ENCODE measurements around the gene MICALL1. TPM values are rescaled to one million over a fixed set of nuclear protein-coding genes. Genes with fewer than 3 reads are reported as not detected.
A peak's percentile ranks its signal among the peaks of the same experiment; 100 is the strongest.
"Not testable (repeated sequence)": the region's sequence is repeated elsewhere in the genome, so short reads cannot be mapped to it uniquely, and the experiment has no call there.

Gene MICALL1
- total RNA-seq, 1 donor from 2014 or later: 30.4 TPM

- ATAC-seq (no peak), DNase-seq (ENCODE audit: low spot score) (no peak)
- intact Hi-C loops (cut with DNase I): no loop called here
Observed at GRCh38 chr22:37925330-37925729, 19.2 kb downstream of the MICALL1 start.

DNA sequence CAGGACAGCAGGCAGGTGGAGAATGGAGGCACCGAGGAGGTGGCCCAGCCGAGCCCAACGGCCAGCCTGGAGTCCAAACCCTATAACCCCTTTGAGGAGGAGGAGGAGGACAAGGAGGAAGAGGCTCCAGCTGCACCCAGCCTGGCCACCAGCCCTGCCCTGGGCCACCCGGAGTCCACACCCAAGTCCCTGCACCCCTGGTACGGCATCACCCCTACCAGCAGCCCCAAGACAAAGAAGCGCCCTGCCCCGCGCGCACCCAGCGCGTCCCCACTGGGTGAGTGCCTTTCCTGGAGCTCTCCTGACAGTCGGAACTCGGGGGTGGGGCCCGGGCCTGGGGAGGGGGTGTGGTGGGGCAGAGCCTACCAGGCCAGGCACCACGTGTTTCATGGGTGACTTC lies 19.7 kb downstream of the MICALL1 start:
- ATAC-seq (no peak), DNase-seq (ENCODE audit: low spot score) (no peak)
- intact Hi-C loops (cut with DNase I): no loop called here

- no peak for ATAC-seq
- intact Hi-C loops (cut with DNase I): no loop called here
- no peak for DNase-seq (ENCODE audit: low spot score)
Observed at GRCh38 chr22:37926358-37926757, 20.3 kb downstream of the MICALL1 start.

GRCh38 chr22:37926771-37927636 lies 20.9 kb downstream of the MICALL1 start:
- no peak for DNase-seq (ENCODE audit: low spot score)
- no peak for ATAC-seq
- intact Hi-C loops (cut with DNase I): no loop called here

DNA sequence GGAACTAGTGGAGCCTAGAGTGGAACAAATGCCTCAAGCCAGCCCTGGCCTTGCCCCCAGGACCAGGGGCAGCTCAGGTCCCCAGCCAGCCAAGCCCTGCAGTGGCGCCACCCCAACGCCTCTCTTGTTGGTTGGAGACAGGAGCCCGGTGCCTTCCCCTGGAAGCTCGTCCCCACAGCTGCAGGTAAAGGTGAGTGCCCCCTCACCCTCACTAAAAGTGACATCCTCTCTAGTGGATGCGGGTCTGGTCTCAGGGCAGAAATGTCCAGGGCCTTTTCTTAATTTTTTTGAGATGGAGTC lies 21.5 kb downstream of the MICALL1 start:
- ATAC-seq (no peak), DNase-seq (ENCODE audit: low spot score) (no peak)
- intact Hi-C loops (cut with DNase I): no loop called here

DNA sequence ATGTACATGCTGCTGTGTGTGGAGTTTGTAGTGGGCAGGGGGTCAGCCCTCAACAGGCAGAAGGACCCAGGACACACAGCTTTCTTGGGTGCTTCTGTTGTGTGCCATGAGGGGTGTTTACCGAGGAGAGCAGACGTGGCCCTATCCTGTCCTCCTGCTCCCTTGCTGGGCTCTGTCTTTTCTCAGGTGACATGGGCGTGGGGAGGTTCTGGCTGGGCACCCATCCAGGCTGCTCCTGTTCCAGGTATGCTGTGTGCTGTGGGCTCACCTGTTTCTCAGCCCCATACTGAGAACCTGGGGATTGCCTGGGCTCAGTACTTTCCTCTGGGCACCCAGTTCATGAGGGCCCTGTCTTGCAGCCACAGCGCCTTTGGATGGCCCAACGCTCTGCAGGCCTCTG lies 23.3 kb downstream of the MICALL1 start:
- intact Hi-C loops (cut with DNase I): no loop called here
- ATAC-seq (no peak), DNase-seq (ENCODE audit: low spot score) (no peak)

DNA sequence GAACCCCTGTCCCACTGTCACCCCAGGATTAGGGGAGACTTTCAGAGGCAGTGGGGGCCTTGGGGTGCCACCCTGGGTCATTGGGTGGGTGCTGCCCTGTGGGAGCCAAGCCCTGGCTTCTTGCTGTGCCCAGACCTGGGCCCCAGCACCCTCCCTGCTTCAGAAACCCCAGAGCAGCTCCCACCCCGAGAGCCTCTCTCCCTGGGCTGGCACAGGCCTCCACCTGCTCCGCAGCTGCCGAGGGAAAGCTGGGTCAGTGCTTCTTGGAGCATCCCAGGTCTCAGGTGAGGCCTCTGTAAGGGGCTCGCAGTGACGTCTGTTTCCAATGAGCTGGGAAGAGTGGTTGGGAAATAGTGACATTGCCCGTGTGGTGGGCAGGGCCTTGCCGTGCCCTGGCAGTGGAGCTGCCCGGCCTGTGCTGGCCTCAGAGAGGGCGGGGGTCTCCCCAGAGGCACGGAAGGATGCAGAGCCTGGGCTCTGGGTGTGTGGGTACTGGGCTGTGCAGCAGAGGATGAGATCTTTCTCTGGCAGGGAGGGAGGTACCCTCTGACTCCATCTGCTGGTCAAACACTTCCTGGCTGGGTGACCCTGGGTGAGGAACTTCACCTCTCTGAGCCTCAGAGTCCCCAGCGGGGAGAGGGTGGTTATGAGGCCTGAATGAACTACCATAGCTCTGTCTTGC lies 24.3 kb downstream of the MICALL1 start:
- peak; percentile 48 for ATAC-seq
- no peak for DNase-seq (ENCODE audit: low spot score)
- intact Hi-C loops (cut with DNase I): loop anchor here (10.0 kb wide), 1 partner anchor 46 kb away; no protein-coding TSS in a partner anchor

DNA sequence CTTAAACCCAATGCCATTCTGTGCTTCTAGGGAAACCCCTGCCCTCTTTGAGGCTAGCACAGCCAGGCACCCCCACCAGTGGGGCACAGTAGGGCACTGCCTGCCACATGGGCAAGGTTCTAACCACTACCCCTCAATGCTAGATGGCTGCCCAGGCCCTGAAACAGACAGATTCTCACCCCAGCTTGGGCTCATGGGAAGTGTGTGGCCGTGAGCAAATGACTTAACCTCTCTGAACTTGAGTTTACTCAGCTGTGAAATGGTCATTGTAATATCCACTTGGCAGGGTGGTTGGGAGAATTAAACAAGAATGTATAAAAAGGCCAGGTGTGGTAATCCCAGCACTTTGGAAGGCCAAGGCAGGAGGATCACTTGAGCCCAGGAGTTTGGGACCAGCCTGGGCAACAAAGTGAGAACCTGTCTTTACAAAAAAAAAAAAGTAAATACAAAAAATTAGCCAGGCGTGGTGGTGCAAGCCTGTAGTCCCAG lies 24.9 kb downstream of the MICALL1 start:
- DNase-seq (ENCODE audit: low spot score) (no peak), ATAC-seq (no peak)
- intact Hi-C loops (cut with DNase I): loop anchor here (10.0 kb wide), 1 partner anchor 46 kb away; no protein-coding TSS in a partner anchor

DNA sequence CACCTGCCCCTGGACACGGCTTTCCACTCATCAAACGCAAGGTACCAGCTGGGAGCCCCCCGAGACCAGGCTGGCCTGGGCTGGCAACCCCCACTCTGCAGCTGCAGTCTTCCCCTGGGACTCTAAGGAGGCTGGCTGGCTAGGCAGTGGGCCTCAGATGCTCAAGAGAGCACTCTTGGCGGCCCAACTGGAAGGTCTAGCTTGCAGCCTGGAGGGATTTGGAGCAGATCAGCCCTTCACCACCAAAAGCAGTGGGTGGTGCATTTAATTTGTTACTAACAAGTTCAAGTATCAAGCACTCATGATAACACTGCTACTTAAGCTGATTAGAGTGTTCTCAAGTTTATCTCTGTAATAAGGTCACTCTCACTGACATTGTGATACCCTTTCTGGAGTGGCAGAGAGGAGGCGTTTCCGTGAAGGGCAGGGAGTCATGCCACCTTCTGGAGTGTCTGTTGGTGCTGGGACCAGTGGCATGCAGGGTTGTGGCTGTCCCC lies 25.8 kb downstream of the MICALL1 start:
- intact Hi-C loops (cut with DNase I): loop anchor here (10.0 kb wide), 1 partner anchor 47 kb away; no protein-coding TSS in a partner anchor
- DNase-seq (ENCODE audit: low spot score) (no peak), ATAC-seq (no peak)

DNA sequence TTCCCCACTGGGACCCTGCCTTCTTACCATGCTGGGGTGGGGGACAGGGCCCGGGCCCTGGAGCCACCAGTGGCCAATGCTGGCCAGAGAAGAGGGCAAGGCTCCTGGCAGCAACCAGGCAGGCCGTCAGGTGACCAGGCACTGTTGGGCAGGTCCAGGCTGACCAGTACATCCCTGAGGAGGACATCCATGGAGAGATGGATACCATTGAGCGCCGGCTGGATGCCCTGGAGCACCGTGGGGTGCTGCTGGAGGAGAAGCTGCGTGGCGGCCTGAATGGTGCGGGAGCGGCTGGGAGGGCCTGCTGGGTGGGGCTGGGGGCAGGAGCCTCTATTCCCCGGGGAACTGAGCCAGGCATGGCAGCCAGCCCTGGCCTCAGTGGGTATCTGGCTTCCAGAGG lies 26.3 kb downstream of the MICALL1 start:
- DNase-seq (ENCODE audit: low spot score): no peak
- intact Hi-C loops (cut with DNase I): loop anchor here (10.0 kb wide), 1 partner anchor 48 kb away; no protein-coding TSS in a partner anchor
- ATAC-seq: no peak

DNA sequence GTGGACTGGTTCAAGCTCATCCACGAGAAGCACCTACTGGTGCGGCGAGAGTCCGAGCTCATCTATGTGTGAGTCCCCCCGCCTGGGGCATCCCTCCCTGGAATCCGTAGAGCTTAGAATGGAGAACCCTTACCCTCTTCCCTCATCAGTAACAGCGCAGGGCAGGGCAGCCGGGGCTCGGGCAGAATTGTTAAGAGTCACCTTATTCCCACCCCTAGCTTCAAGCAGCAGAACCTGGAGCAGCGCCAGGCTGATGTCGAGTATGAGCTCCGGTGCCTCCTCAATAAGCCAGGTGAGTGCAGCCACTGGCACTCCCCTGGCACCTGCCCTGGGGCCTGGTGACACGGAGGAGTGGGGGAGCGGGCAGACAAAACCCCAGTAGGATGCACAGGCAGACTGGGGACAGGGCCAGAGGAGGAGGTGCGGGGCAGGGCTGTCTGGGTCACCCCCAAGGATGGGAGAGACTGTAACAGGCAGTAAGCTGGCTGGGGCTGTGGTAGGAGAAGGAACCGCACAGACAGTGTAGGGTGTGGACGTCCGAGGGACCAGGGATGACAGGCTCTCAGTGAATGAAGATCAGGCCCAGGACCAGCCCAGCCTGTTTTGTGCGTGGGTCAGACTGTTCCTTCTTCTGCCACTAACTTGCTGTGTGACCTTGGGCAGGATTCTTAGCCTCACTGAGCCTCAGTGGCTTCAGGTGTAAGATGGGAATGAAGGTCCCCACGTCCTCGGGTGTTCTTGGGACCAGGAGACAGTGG lies 26.9 kb downstream of the MICALL1 start:
- ATAC-seq (peak; percentile 2), DNase-seq (ENCODE audit: low spot score) (no peak)
- intact Hi-C loops (cut with DNase I): loop anchor here (10.0 kb wide), 1 partner anchor 48 kb away; no protein-coding TSS in a partner anchor

DNA sequence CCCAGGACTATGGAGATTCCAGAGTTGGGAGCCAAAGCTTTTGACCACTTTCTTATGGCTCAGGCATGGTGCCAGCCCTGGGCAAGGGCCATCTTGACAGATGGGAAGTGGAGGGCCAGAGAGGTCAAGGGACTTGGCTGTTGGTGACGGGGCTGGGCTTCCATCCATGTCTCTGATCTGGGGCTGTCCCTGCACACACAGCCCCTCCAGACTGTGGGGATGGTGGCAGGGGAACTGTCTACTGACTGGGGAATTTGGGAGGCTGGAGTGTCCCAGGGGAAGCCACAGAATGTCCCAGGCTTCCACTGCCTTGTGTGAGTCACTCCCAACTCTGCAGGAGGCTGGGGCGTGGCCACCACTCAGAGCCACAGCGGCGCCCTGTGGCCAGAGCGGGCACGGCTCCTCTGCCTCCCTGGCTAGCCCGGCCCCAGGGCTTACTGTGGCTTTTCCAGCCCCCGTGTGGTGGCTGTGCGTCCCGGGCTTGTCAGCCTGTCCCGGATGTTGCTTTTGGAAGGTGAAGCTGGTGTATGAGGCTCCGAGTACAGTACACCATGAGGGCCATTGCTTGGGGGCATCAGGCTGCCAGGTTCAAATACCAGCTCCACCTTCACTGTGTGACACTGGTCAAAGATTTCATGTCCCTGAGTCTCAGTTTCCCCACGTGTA lies 27.7 kb downstream of the MICALL1 start:
- peak; percentile 94 for ATAC-seq
- intact Hi-C loops (cut with DNase I): loop anchor here (10.0 kb wide), 1 partner anchor 49 kb away; no protein-coding TSS in a partner anchor
- DNase-seq (ENCODE audit: low spot score): peak; percentile 89

GRCh38 chr22:37940698-37941376 lies 34.7 kb downstream of the MICALL1 start:
- ATAC-seq (peak; percentile 77), DNase-seq (ENCODE audit: low spot score) (no peak)
- intact Hi-C loops (cut with DNase I): no loop called here

- no peak for ATAC-seq
- intact Hi-C loops (cut with DNase I): no loop called here
Observed at GRCh38 chr22:37942133-37942532, 36.0 kb downstream of the MICALL1 start.

DNA sequence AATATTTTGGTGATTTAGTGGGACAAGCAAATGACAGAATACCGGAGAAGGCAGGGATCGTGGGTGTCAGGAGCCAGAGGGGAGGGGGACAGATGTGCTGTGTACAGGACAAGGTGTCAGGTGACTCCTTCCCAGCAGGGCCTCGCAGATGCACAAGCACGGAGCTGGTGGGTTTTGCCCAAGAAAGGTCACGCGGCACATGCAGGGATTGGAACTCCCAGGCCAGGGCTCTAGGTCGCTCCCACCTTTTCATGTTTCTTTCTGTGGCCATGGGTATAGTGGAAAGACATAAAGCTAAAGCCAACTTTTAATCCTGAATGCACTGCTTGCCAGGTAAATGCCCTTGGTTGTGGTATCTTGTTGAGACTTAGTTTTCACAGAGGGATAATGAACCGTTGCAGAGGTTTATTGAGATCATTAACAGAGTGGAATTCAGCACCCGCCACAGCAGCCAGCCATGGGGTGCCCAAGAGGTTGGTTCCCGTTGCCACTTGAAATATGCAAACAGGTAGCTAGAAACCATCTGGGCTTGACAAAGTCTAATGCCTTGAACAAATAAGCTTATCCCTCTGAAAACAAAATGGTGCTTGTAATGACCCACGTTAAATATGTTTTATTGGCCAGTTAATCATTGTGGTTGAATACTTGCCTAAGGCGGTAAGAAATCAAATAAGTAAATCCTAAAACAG lies 37.2 kb downstream of the MICALL1 start:
- DNase-seq (ENCODE audit: low spot score) (no peak), ATAC-seq (no peak)
- intact Hi-C loops (cut with DNase I): no loop called here

More at GRCh38 chr22:37942133-37942532, 36.0 kb downstream of the MICALL1 start:
- no peak for DNase-seq (ENCODE audit: low spot score)

- ATAC-seq: no peak
- DNase-seq (ENCODE audit: low spot score): no peak
- intact Hi-C loops (cut with DNase I): no loop called here
Observed at GRCh38 chr22:37943825-37944198, 37.7 kb downstream of the MICALL1 start.

DNA sequence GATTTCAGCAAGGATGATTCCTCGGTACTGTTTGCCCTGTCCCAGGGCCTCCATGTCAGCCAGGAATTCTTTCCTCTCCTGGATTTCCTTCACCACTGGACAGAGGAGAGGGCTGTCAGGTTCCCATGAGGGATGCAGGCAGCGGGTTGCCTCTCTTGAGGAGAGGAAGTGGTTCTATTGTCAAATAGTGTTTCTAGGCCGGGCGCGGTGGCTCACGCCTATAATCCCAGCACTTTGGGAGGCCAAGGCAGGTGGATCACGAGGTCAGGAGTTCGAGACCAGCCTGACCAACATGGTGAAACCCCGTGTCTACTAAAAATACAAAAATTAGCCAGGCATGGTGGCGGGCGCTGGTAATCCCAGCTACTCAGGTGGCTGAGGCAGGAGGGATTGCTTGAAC lies 38.3 kb downstream of the MICALL1 start:
- DNase-seq (ENCODE audit: low spot score); intact Hi-C loops (cut with DNase I); ATAC-seq: not testable (repeated sequence)
